IPS-15b (cell line): Measurements from ENCODE around the gene BLZF1.
"Not testable (repeated sequence)": the region's sequence is repeated elsewhere in the genome, so short reads cannot be mapped to it uniquely, and the experiment has no call there.

ENCODE experiments used
- H3K27me3 ChIP-seq: one replicate; pipeline ENCODE4 v1.6.1; 2013; ENCODE audit warnings: low read length; ENCODE audit not compliant: control insufficient read depth, insufficient read depth
- H3K36me3 ChIP-seq: one replicate; pipeline ENCODE4 v1.6.1; 2013; ENCODE audit warnings: low read length; ENCODE audit not compliant: control insufficient read depth, insufficient read depth
- H3K4me1 ChIP-seq: one replicate; pipeline ENCODE4 v1.6.1; 2013; ENCODE audit warnings: mild to moderate bottlenecking, low read length; ENCODE audit not compliant: control insufficient read depth, insufficient read depth
- H3K4me3 ChIP-seq: one replicate; pipeline ENCODE4 v1.5.1; 2013; ENCODE audit warnings: low read depth, low read length
- H3K9ac ChIP-seq: one replicate; pipeline ENCODE4 v1.6.1; 2013; ENCODE audit warnings: low read depth, mild to moderate bottlenecking, low read length
- H3K9me3 ChIP-seq: one replicate; pipeline ENCODE4 v1.6.1; 2013; ENCODE audit warnings: mild to moderate bottlenecking, low read length; ENCODE audit not compliant: control insufficient read depth, insufficient read depth

BLZF1 gene

GRCh38 chr1:169336947-169337715 is 30.9 kb upstream of the BLZF1 start:
- H3K9ac ChIP-seq, H3K9me3 ChIP-seq, H3K4me3 ChIP-seq, H3K27me3 ChIP-seq, H3K4me1 ChIP-seq, H3K36me3 ChIP-seq: not testable (repeated sequence)

DNA sequence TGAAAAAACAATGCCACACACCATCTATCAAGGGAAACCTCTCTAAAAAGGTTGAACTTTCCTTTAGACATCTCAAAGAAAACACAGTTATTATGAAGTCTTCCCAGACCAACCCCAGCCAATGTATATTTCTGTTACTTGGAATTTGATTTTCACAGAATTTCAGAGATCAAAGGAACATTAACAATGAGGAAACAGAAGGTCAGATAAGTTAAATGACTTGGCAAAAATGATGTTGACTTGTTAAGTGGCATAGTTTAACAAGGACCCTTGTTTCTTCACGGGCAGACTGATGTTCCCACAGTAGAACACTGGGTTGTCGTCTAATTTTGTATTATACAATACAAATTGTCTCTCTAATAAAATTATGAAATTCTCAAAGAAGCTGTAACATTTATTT is 29.4 kb upstream of the BLZF1 start:
- H3K4me3 ChIP-seq, result no peak overlapping the region
- H3K36me3 ChIP-seq, result no peaks in the 10 kb centered on the region
- H3K4me1 ChIP-seq, result no peaks in the 10 kb centered on the region
- H3K9me3 ChIP-seq, result no peaks in the 10 kb centered on the region
- H3K27me3 ChIP-seq, result no peaks in the 10 kb centered on the region
- no peak overlapping the region for H3K9ac ChIP-seq

DNA sequence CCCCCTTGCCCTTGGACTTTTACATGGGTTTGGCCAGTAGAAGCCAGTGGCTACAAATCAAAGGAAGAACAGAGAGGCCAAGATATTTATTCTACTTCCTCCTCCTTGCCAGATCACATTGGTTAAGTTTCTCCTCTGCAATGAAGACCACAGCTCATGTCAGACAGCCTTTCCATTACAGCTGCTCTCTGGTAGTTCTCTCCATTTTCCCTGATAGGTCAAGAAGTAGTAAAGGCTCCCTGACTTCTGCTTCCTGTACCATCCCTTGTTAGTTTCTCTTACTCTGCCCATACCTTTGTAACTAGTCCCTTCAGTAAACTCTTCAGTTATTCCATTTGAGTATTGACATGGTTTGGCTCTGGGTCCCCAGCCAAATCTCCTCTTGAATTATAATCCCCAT is 28.2 kb upstream of the BLZF1 start:
- Histone ChIP-seq H3K27me3 (no peaks in the 10 kb centered on the region), H3K4me3 (no peak overlapping the region), H3K4me1 (no peaks in the 10 kb centered on the region), H3K9me3 (no peaks in the 10 kb centered on the region), H3K36me3 (no peaks in the 10 kb centered on the region), H3K9ac (no peak overlapping the region)

DNA sequence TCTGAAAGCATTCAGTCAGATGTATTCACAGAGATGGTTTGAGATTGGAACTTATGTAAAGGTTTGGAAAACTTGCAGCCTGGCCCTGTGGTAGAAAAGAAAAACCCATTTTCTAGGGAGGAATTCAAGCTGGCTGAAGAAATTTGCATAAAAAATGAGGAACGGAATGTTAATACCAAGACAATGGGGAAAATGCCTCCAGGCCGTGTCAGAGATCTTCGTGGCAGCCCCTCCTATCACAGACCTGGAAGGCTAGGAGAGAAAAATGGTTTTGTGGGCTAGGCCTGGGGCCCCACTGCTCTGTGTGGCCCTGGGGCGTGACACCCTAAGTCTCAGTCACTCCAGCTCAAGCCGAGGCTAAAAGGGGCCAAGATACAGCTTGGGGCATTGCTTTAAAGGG is 27.1 kb upstream of the BLZF1 start:
- no peaks in the 10 kb centered on the region for H3K4me1 ChIP-seq
- H3K9ac ChIP-seq, result no peak overlapping the region
- no peak overlapping the region for H3K4me3 ChIP-seq
- no peaks in the 10 kb centered on the region for H3K36me3 ChIP-seq
- no peaks in the 10 kb centered on the region for H3K27me3 ChIP-seq
- H3K9me3 ChIP-seq, result no peaks in the 10 kb centered on the region

GRCh38 chr1:169342096-169342495 is 25.9 kb upstream of the BLZF1 start:
- not testable (repeated sequence) for H3K9me3 ChIP-seq, H3K9ac ChIP-seq, H3K36me3 ChIP-seq, H3K4me3 ChIP-seq, H3K4me1 ChIP-seq, H3K27me3 ChIP-seq

DNA sequence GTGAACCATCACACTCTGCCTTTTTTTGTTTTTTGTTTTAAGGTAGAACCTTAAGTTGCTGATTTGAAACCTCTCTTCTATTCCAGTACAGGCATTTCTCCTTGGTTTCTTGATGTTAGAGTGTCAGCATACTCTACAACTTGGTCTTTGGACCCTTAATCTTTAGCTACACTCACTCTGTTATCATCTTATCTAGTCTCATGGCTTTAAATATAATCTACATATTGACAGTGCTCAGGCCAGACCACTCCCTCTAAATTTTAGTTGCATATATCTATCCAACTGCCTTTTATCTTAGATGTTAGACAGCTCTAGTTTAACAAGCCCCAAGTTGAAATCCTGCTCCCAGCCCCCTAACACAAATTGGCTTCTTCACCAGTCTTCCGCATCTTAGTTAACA is 22.5 kb upstream of the BLZF1 start:
- Histone ChIP-seq H3K9ac (no peak overlapping the region), H3K4me3 (no peak overlapping the region), H3K36me3 (no peaks in the 10 kb centered on the region), H3K27me3 (no peaks in the 10 kb centered on the region), H3K9me3 (no peaks in the 10 kb centered on the region), H3K4me1 (no peaks in the 10 kb centered on the region)

- H3K27me3 ChIP-seq, result no peaks in the 10 kb centered on the region
- H3K36me3 ChIP-seq, result no peaks in the 10 kb centered on the region
- H3K4me3 ChIP-seq, result no peak overlapping the region
- no peaks in the 10 kb centered on the region for H3K9me3 ChIP-seq
- no peak overlapping the region for H3K9ac ChIP-seq
- H3K4me1 ChIP-seq, result no peaks in the 10 kb centered on the region
Measured at GRCh38 chr1:169346036-169346589, 21.9 kb upstream of the BLZF1 start.

- Histone ChIP-seq H3K9me3 (no peaks in the 10 kb centered on the region), H3K4me1 (no peaks in the 10 kb centered on the region), H3K36me3 (no peaks in the 10 kb centered on the region), H3K27me3 (no peaks in the 10 kb centered on the region), H3K9ac (no peak overlapping the region), H3K4me3 (no peak overlapping the region)
Measured at GRCh38 chr1:169347688-169348382, 20.2 kb upstream of the BLZF1 start.

DNA sequence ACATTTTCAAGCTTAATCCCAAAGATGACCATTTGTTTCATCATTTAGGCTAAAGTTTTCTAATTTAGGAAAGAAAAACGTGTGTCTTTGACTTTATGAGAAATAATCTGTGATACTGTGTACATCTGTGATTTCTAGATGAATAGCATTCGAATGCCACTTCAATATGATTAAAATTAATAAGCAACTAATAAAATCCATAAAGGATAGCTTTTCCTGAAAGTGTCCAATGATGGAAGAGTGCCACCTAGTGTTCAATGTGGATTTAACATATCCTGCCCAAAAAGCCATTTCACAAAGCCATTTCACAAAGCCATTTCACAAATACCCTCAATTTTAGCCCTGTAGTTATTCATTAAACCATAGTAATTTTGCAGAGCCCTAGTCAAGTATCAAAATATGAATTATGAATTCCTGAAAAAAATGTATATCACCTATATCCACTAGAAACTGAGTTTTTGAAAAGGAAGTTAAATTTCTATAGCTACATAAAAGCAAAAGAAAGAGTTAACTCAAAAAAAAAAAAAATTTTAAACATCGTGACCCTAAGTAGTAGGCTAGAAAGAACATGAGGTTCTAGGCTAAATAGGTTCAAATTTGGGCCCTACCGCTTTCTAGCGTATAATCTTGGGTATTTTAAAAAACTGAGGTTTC is 19.5 kb upstream of the BLZF1 start:
- Histone ChIP-seq H3K9me3 (no peaks in the 10 kb centered on the region), H3K4me3 (no peak overlapping the region), H3K9ac (no peak overlapping the region)

DNA sequence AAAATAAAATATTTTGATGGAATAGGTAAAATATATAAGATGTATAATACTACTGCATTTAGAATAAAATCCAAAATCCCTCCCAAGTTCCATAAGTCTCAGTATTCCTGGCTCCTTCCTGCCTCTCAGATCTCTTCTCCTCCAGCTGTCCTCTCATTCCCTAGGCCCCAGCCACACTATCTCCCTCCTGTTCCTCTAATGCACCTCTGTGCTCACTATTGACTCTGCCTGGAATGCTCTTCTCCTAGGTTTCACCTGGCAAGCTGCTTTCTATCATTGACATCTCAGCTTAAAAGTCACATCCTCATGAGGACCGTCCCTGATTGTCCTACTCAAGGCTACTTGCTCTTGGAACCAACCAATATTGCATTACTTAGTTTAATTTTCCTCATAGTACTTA is 7.6 kb upstream of the BLZF1 start:
- H3K9me3 ChIP-seq, result no peaks in the 10 kb centered on the region
- no peaks in the 10 kb centered on the region for H3K27me3 ChIP-seq
- H3K4me1 ChIP-seq, result no peaks in the 10 kb centered on the region
- no peak overlapping the region for H3K4me3 ChIP-seq
- no peaks in the 10 kb centered on the region for H3K36me3 ChIP-seq
- no peak overlapping the region for H3K9ac ChIP-seq

More for the DNA sequence above, 19.5 kb upstream of the BLZF1 start:
- Histone ChIP-seq H3K36me3 (no peaks in the 10 kb centered on the region), H3K27me3 (no peaks in the 10 kb centered on the region), H3K4me1 (no peaks in the 10 kb centered on the region)

DNA sequence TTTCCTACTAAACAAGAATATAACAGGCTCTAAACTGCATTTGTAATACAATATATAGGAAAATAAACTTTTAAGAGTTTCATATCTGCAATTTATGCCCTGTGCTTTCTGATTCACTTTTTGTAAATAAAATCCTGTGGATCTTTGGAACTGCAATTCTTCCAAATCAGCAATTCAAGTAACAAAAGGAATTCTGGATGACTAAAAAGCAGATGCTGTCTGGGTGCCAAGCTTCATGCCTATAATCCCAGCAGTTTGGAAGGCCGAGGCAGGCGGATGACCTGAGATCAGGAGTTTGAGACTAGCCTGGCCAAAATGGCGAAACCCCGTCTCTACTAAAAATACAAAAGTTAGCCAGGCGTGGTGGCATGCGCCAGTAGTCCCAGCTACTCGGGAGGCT is 6.7 kb upstream of the BLZF1 start:
- Histone ChIP-seq H3K9me3 (no peaks in the 10 kb centered on the region), H3K4me3 (no peak overlapping the region), H3K27me3 (no peaks in the 10 kb centered on the region), H3K4me1 (no peaks in the 10 kb centered on the region), H3K9ac (no peak overlapping the region), H3K36me3 (no peaks in the 10 kb centered on the region)
